Measurements from ENCODE around the gene DDX42.

DNA sequence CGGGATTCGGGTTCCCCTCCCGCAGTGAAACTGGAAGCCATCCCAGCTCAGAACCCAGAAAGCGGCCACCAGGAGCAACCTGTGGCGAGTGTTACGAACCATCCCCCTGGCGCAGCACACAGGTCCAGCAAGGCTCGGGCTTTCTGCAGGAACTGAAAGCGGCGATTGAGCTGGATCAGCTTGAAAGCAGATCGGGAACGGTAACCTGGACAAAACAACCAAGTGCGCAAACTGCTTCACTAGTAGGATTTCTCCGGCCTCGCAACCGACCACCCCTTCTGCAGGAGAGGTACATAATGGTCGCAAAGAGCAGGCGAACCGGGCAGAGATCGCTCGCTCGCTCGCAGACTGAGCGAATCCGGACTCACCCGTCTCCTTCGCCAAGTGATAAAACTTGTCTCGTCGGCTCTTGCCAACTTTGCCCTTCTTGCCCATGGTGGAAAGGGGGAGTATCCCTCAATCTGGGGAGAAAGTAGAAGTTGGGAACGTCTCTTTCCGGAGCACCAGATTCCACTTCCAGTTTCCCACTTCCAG is 52.6 kb downstream of the DDX42 start:
- TF ChIP-seq, protein P1, sequence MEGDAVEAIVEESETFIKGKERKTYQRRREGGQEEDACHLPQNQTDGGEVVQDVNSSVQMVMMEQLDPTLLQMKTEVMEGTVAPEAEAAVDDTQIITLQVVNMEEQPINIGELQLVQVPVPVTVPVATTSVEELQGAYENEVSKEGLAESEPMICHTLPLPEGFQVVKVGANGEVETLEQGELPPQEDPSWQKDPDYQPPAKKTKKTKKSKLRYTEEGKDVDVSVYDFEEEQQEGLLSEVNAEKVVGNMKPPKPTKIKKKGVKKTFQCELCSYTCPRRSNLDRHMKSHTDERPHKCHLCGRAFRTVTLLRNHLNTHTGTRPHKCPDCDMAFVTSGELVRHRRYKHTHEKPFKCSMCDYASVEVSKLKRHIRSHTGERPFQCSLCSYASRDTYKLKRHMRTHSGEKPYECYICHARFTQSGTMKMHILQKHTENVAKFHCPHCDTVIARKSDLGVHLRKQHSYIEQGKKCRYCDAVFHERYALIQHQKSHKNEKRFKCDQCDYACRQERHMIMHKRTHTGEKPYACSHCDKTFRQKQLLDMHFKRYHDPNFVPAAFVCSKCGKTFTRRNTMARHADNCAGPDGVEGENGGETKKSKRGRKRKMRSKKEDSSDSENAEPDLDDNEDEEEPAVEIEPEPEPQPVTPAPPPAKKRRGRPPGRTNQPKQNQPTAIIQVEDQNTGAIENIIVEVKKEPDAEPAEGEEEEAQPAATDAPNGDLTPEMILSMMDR (IDR thresholded peaks at IDR 0.05) = no peak
- TF ChIP-seq POLR2A (IDR thresholded peaks at IDR 0.05) (no peak), EP300 (IDR thresholded peaks at IDR 0.05) (no peak)
